SU-DHL-6 (cell line): ENCODE measurements around the gene THSD7B.

ENCODE experiments used
- EZH2phosphoT487 ChIP-seq: fragments of 200-600 bp; sonication (generic), shearing (Covaris generic); conservative IDR thresholded peaks from 2 replicates; pipeline ENCODE4 v1.6.1; 2018; ENCODE audit warnings: mild to moderate bottlenecking, antibody characterized with exemption, low read length, moderate library complexity, mixed read lengths
- TF ChIP-seq, protein P1 (sequence below): fragments of 200-600 bp; sonication (generic); IDR thresholded peaks from one replicate; pipeline ENCODE4 v1.5.1; 2017; ENCODE audit warnings: antibody characterized with exemption, mild to moderate bottlenecking, low read length, moderate library complexity; ENCODE audit not compliant: insufficient read depth, poor library complexity, severe bottlenecking

GRCh38 chr2:137175246-137175645, 409.9 kb downstream of the THSD7B start:
- TF ChIP-seq, protein P1, sequence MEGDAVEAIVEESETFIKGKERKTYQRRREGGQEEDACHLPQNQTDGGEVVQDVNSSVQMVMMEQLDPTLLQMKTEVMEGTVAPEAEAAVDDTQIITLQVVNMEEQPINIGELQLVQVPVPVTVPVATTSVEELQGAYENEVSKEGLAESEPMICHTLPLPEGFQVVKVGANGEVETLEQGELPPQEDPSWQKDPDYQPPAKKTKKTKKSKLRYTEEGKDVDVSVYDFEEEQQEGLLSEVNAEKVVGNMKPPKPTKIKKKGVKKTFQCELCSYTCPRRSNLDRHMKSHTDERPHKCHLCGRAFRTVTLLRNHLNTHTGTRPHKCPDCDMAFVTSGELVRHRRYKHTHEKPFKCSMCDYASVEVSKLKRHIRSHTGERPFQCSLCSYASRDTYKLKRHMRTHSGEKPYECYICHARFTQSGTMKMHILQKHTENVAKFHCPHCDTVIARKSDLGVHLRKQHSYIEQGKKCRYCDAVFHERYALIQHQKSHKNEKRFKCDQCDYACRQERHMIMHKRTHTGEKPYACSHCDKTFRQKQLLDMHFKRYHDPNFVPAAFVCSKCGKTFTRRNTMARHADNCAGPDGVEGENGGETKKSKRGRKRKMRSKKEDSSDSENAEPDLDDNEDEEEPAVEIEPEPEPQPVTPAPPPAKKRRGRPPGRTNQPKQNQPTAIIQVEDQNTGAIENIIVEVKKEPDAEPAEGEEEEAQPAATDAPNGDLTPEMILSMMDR, result no peak
- no peak for TF ChIP-seq EZH2phosphoT487
